HG02885 (cell line): ENCODE measurements around the gene MARCHF2.
A peak's percentile ranks its signal among the peaks of the same experiment; 100 is the strongest.

Source experiments
- ATAC-seq: cut with Tn5 transposase; IDR thresholded peaks from one replicate; pipeline ENCODE4 v1.9.1; 2021; ENCODE audit warnings: mild to moderate bottlenecking; ENCODE audit not compliant: unreplicated experiment, poor library complexity

The MARCHF2 gene

DNA sequence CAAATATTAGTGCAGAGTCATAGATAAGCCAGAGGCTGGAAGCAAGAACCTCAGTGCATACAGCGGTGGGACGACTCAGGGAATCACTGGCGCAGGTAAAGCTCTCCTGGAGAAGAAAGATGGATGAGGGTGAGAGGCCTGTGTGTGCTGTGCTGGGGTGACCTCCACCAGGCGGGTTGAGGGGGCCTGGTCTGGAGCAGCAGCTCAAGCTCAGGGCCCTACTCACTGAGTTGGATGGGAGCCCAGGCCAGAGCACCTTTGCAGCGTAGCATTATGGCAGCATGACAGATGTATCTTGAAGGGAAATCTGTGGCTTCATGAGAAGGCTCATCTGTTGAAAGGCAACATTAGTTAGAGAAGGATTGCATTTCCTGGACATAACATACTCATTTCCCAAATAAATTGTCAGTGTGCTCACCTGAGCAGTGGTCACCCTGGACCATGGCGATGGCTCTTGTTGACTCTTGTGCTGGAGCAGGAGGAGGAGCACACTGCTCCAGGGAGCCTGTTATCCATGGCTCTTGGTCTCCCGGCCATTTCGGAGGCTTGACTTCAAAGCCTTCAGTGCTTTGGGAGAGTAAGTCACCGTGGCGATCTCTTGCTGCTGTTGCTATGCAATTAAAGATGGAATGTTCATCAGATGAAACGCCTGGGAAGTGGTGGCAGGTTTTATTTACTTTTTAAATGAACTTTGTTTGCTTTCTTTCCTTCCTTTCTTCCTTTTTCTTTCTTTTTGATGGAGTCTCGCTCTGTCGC is 56.7 kb downstream of the MARCHF2 start:
- ATAC-seq = no peak

DNA sequence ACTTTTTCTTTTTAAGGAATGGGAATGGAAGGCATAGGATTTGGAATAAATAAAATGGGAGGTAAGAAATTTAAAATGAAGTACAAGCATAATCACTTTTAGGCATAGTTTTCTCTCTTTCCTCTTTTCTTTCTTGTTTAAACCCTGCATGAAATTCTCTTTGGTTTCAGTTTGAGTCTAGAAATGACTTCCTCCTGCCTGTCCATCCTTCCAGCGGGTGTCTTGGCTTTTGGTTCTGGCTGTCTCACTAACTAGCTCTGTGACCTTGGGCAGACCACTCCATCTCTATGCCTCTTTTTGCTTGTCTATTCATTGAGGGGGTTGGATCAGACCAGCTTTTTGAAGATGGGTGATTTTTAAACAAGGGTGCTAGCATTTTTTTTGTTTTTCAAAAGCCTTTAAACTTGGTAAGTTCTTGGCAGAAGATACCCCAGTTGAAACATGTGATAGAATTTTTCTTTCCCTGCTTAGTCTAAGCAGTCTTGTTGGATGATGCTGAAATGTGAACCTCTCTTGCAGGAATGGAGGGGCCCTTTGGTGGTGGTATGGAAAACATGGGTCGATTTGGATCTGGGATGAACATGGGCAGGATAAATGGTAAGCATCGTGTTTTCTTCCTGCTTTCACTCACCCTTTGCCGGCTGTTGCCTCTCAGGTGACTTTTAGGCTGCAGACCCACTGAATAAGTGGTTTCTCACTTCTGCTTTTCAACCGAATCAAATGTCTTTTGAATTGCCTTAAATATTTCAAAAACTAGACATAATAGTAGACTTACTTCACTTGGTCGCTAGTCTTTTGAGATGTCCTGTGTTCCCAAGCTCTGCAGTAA is 60.8 kb downstream of the MARCHF2 start:
- ATAC-seq = peak; percentile 63

DNA sequence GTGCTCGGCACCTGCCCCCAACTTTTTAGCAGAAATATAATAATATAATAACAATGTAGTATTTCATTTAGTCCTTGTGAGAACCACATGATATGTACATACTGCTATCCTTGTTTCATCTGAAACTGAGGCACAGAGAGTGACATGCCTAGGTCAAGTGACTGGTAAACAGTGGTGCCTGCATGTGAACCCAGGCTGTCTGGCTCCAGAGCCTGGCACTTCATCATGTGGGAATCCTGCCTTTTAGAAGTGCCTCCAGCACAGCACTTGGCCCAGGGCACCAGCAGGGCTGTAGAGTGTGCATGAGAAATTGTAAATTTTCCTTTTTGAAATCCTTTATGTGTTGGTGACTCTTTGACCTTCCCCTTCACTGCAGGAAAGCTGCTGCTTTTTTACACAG is 61.9 kb downstream of the MARCHF2 start:
- no peak for ATAC-seq

DNA sequence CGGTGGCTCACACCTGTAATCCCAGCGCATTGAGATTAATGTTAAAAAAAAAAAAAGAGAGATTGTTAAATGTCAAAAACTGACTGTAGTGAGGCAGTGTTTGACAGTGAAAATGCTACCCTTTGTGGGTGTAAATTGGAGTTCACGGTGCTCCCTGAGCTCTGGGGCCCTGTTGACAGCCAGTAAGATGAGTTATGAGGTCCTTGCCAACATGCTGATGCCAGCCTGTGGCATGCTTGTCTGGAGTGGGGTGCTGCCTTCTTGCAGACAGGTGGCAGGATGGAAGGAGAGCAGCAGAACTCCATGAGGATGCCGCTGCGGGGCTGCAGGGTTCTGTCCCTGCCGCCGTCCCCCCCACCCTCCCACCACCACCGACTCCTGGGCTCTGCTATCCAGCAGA is 63.4 kb downstream of the MARCHF2 start:
- no peak for ATAC-seq

DNA sequence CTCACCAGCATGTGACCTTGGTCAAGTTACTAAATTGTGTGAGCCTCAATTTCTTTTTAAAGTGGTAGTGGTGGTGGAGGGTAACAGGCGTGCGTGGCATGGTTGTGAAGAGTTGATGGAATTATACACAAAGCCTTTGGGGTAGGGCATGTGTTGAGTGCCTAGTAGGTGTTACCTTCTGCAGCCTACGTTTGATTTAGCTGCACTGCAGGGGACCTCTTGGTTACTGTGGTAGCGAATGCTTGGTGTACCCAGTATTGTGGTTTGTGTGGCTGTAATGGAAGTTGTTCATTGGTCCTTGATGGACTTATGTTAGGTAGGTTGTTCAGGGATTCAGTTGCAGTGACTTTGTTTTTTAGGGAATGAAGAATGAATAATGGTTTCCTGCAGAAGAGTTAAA is 64.8 kb downstream of the MARCHF2 start:
- ATAC-seq = no peak

DNA sequence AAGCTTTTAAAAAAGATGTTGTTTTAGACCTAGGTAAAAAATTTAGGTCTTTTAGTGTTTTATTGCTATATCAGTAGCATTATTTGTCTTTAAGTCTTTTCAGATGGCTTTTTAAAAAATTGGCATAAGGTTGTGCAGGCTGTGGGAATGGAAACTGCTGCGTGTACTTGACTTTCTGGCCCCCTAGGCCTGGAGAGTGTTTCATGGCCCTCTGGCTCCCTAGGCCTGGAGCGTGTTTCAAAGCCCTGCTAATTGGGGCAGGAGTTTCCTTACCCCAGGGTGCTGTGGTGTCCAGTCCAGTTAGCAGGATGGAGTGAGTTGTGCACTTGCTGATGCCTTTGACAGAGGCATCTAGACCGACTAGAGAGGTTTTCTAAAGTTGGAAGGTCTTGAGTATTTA is 65.5 kb downstream of the MARCHF2 start:
- ATAC-seq = no peak

DNA sequence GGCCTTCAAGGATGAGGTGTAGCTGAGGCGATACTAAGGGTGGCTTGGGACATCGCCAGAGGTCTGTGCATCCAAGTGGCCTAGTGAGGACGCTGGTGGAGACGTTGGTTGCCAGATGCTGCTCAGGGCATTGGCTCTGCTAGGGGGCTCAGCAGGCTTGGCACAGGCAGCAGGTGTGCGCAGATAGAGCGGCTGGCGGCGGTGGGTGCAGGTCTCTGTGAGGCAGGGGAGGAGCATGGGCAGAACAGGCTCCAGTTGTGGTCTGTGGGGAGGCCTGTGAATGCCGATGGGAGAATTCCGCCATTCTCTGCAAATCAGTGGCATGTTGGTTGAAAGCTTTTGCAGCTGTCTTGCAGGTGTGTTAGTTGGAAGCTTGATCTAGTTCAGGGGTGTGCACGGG is 68.1 kb downstream of the MARCHF2 start:
- no peak for ATAC-seq

DNA sequence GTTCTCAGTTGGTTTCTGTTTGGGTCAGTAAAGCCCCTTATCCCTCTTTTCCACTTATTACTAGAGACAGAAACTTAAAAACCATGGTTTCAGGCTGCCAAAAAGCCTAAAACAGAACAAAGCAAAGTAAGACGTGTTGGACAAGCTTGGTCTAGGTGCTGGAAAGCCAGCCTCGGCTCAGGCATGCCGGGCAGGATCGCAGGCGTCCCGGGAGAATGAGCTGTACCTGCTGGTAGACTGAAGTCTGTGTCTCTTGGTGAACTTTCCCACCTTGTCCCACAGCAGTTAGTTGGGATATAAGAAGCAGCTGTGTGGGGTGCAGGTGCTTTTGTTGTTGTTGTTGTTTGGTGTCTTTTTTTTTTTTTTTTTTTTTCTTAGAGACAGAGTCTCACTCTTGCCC is 68.5 kb downstream of the MARCHF2 start:
- no peak for ATAC-seq

DNA sequence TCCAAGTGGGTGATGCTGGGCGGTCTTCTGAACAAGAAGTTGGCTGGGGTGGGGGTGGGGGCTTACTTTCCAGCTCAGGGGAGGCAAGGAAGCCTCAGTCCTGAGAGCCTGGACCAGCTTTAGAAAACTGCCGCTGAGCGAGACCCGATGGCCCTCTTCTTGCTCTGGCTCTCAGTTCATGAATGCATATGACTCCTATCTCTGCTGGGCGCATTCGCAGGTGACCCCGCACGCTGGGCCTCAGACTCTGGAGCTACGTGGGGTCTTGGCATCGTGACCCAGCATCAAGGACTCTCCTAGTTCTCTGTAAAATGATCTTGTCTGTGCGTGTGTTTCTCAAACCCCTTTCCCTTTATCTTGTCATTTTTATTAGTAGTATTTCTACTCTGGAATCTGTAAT is 69.6 kb downstream of the MARCHF2 start:
- no peak for ATAC-seq

DNA sequence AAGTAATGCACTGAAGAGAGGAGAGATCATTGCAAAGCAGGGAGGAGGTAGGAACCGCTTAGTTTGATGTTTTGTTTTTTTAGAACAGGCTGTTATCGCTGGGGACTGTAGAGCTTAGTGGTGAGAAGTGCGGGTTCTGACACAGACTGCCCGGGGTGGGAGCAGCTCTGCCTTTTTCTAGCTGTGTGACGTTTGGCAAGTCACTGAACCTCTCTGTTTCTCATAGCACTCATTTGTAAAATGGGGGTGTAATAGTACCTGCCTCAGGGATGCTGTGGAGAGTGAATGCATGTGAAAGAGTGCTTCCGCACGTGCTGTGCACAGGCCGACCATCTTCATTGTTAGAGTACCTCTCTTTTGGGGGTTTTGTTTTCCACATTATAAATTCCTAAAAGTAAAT is 70.1 kb downstream of the MARCHF2 start:
- no peak for ATAC-seq

DNA sequence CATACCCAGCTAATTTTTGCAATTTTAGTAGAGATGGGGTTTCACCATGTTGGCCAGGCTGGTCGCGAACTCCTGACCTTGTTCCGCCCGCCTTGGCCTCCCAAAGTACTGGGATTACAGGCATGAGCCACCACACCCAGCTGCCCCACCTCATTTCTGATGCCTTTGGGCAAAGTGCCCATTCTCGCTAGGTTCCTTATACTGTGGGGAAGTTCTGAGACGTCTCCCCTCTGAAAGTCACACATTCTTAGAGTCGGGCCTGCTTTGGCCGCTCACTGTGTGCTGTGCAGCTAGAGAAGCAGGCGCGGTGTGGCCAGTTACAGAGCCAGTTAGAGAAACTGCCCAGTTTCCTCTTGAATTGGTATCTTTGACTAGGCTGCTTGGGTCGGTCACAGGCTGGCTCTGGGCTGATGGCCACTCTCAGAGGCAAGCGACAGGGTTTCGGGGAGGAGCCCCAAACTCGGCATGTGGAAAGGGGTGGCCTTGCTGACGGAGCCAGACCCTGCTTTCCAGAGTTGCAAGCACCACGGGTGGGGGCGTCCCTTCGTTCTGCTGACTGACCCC is 71.3 kb downstream of the MARCHF2 start:
- no peak for ATAC-seq

DNA sequence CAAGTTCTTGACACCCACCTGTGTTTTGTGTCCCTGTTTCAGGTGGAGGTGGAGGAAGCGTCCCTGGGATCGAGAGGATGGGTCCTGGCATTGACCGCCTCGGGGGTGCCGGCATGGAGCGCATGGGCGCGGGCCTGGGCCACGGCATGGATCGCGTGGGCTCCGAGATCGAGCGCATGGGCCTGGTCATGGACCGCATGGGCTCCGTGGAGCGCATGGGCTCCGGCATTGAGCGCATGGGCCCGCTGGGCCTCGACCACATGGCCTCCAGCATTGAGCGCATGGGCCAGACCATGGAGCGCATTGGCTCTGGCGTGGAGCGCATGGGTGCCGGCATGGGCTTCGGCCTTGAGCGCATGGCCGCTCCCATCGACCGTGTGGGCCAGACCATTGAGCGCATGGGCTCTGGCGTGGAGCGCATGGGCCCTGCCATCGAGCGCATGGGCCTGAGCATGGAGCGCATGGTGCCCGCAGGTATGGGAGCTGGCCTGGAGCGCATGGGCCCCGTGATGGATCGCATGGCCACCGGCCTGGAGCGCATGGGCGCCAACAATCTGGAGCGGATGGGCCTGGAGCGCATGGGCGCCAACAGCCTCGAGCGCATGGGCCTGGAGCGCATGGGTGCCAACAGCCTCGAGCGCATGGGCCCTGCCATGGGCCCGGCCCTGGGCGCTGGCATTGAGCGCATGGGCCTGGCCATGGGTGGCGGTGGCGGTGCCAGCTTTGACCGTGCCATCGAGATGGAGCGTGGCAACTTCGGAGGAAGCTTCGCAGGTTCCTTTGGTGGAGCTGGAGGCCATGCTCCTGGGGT is 72.7 kb downstream of the MARCHF2 start:
- no peak for ATAC-seq

DNA sequence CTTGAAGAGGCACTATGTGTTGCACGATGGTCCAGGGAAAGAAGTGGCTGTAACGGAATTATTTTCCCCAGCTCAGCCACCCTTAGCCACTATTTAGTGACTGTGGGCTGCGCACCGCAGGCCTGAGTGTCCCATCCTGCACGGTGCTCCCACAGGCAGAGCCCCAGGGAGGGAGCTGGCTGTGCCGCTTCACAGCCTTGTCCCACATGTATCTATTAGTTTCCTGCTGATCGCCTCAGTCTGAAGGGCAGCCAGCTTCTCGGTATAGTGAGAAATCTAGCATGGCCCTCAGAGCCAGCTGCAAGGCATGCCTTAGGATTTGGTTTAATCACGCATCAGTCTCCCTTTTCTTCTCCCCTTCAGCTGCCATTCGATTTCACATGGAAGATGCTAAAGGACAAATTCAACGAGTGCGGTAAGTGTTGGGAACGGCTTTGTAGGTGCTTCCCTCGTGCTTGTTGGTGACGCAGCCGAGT is 73.6 kb downstream of the MARCHF2 start:
- ATAC-seq = no peak

DNA sequence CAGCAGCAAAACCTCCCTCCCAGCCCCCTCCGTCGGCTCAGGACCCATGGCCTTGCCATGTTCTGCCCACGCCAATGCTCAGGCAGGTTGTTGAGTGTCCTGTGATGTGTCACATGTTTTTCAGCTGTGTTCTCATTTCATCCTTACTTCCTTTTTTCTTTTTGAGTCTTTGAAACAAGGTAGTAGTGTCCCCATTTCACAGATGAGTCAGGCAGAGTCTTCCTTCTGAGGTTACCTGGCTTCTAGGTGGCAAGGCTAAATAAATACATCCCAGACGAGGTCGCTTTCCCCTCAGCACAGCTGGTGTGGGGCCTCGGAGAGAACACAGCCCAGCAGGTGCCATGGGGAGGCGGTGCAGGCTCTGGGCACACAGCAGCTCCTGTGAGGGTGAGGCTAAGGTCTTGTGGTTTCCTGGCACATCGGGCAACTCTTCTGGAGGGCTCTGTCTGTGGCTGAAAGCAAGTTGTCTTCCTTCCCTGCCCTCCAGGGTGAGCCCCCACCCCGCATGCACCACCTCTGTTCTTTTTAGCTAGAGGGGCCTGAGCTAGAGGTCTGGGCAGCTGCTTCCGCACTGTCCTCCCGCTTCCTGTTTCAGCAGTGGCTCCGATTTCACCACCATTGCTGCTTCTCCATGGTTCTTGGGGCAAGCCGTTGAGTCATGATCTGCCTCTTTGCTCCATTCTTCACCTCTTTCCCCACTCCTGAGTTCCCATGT is 74.2 kb downstream of the MARCHF2 start:
- peak; percentile 76 for ATAC-seq

DNA sequence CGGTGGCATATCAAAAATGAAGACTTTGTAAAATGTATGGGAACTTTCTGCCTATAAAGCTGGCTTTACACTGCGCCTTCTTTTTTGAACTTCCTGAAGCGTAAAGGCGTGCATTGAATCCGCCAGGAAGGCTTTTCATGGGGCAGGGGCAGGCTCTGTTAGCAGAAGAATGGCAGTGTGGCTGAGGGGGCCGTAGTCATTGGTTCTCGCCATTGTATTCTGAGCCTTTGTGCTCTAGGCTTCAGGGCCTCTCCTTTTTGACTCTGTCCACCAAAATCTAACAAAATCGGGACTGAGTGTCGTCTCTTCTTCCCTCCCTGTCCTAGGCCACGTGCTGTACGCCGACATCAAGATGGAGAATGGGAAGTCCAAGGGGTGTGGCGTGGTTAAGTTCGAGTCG is 75.3 kb downstream of the MARCHF2 start:
- no peak for ATAC-seq
